Activated naive CD4-positive, alpha-beta T cell treated with anti-CD3 and anti-CD28 coated beads, Interleukin-2, amount 50 U/mL, for 72 hours (primary cell): ENCODE data around the gene KCTD15. TPM values are rescaled to one million over a fixed set of nuclear protein-coding genes. Genes with fewer than 3 reads are reported as not detected.
A peak's percentile ranks its signal among the peaks of the same experiment; 100 is the strongest.
"Not testable (repeated sequence)": the region's sequence is repeated elsewhere in the genome, so short reads cannot be mapped to it uniquely, and the experiment has no call there.

Experiments used
- ATAC-seq, 2 donors: fragments of 150-1000 bp; cut with Tn5 transposase; 2 replicates each; pipeline ENCODE4 v1.10.0; 2021; ENCODE audit warnings: mild to moderate bottlenecking in 2 of 2, moderate library complexity in 2 of 2
- DNase-seq, 2 donors: peaks; one replicate each; pipeline ENCODE4 v3.0.0; 2021 to 2022; ENCODE audit warnings: low spot score in 2 of 2
- H3K27ac Mint-ChIP-seq, 2 donors: one replicate each; pipeline ENCODE4 v1.8.0; 2022; ENCODE audit warnings: mild to moderate bottlenecking in 2 of 2, mixed read lengths in 2 of 2
- H3K36me3 Mint-ChIP-seq, 2 donors: one replicate each; pipeline ENCODE4 v1.8.0; 2022; ENCODE audit warnings: mixed read lengths in 2 of 2
- H3K9me3 Mint-ChIP-seq, 2 donors: one replicate each; pipeline ENCODE4 v1.8.0; 2022; ENCODE audit warnings: mixed read lengths in 2 of 2
- total RNA-seq, 2 donors: library from RNA; stranded (reverse); gene quantifications; one replicate each; pipeline ENCODE4 v1.2.3, GENCODE V29; 2022

KCTD15 gene
- total RNA-seq, 2 donors from 2014 or later: 2.0 to 8.9 TPM

GRCh38 chr19:33819078-33819477, 22.4 kb downstream of the KCTD15 start:
- not testable (repeated sequence) for DNase-seq, H3K27ac Mint-ChIP-seq, H3K36me3 Mint-ChIP-seq, ATAC-seq, H3K9me3 Mint-ChIP-seq

- H3K27ac Mint-ChIP-seq: no peak overlapping the region
- no peaks in the 10 kb centered on the region for H3K36me3 Mint-ChIP-seq
- H3K9me3 Mint-ChIP-seq: no peaks in the 10 kb centered on the region
- DNase-seq (no peak), ATAC-seq (peak in 1 of 2 donors; percentile 5)
Observed at GRCh38 chr19:33819506-33819879, 22.8 kb downstream of the KCTD15 start.

GRCh38 chr19:33819880-33820781, 23.5 kb downstream of the KCTD15 start:
- no peaks in the 10 kb centered on the region for H3K36me3 Mint-ChIP-seq
- DNase-seq: peak in 1 of 2 donors; percentile 72
- peak; percentile 76 to 89 for ATAC-seq
- no peaks in the 10 kb centered on the region for H3K9me3 Mint-ChIP-seq
- H3K27ac Mint-ChIP-seq: no peak overlapping the region

- Mint-ChIP-seq H3K36me3 (no peaks in the 10 kb centered on the region), H3K27ac (no peak overlapping the region), H3K9me3 (no peaks in the 10 kb centered on the region)
- no peak for ATAC-seq
- no peak for DNase-seq
Observed at GRCh38 chr19:33821871-33822270, 25.2 kb downstream of the KCTD15 start.

- no peak overlapping the region for H3K27ac Mint-ChIP-seq
- no peaks in the 10 kb centered on the region for H3K36me3 Mint-ChIP-seq
- DNase-seq (no peak), ATAC-seq (no peak)
- H3K9me3 Mint-ChIP-seq: no peaks in the 10 kb centered on the region
Observed at GRCh38 chr19:33823341-33823740, 26.7 kb downstream of the KCTD15 start.

GRCh38 chr19:33825556-33825955, 28.9 kb downstream of the KCTD15 start:
- Mint-ChIP-seq H3K9me3 (no peaks in the 10 kb centered on the region), H3K27ac (no peak overlapping the region), H3K36me3 (no peaks in the 10 kb centered on the region)
- no peak for DNase-seq
- ATAC-seq: no peak

GRCh38 chr19:33826521-33826920, 29.9 kb downstream of the KCTD15 start:
- H3K27ac Mint-ChIP-seq: no peak overlapping the region
- ATAC-seq: no peak
- no peak for DNase-seq

GRCh38 chr19:33828266-33829075, 31.8 kb downstream of the KCTD15 start:
- H3K36me3 Mint-ChIP-seq: no peaks in the 10 kb centered on the region
- no peaks in the 10 kb centered on the region for H3K9me3 Mint-ChIP-seq
- DNase-seq: no peak
- no peak for ATAC-seq
- no peak overlapping the region for H3K27ac Mint-ChIP-seq

More at GRCh38 chr19:33826521-33826920, 29.9 kb downstream of the KCTD15 start:
- Mint-ChIP-seq H3K36me3 (no peaks in the 10 kb centered on the region), H3K9me3 (no peaks in the 10 kb centered on the region)

- ATAC-seq (no peak), DNase-seq (no peak)
- no peaks in the 10 kb centered on the region for H3K36me3 Mint-ChIP-seq
- H3K27ac Mint-ChIP-seq: no peak overlapping the region
- H3K9me3 Mint-ChIP-seq: no peaks in the 10 kb centered on the region
Observed at GRCh38 chr19:33830264-33830663, 33.6 kb downstream of the KCTD15 start.

GRCh38 chr19:33831825-33832224, 35.2 kb downstream of the KCTD15 start:
- Mint-ChIP-seq H3K9me3 (no peaks in the 10 kb centered on the region), H3K27ac (no peak overlapping the region), H3K36me3 (no peaks in the 10 kb centered on the region)
- ATAC-seq (no peak), DNase-seq (no peak)

- ATAC-seq (no peak), DNase-seq (no peak)
- Mint-ChIP-seq H3K9me3 (no peaks in the 10 kb centered on the region), H3K36me3 (no peaks in the 10 kb centered on the region), H3K27ac (no peak overlapping the region)
Observed at GRCh38 chr19:33832633-33833032, 36.0 kb downstream of the KCTD15 start.

GRCh38 chr19:33840382-33840781, 43.7 kb downstream of the KCTD15 start:
- ATAC-seq (no peak), DNase-seq (no peak)
- H3K36me3 Mint-ChIP-seq: peaks cover 0 to 4% of the 10 kb centered on the region in 2 donors

GRCh38 chr19:33840783-33841182, 44.1 kb downstream of the KCTD15 start:
- Mint-ChIP-seq H3K27ac (no peak overlapping the region), H3K36me3 (peaks cover 0 to 5% of the 10 kb centered on the region in 2 donors)

More at GRCh38 chr19:33840382-33840781, 43.7 kb downstream of the KCTD15 start:
- Mint-ChIP-seq H3K27ac (no peak overlapping the region), H3K9me3 (no peaks in the 10 kb centered on the region)

GRCh38 chr19:33841685-33842084, 45.0 kb downstream of the KCTD15 start:
- ATAC-seq: no peak
- Mint-ChIP-seq H3K36me3 (peaks cover 0 to 5% of the 10 kb centered on the region in 2 donors), H3K9me3 (no peaks in the 10 kb centered on the region), H3K27ac (no peak overlapping the region)
- DNase-seq: no peak

More at GRCh38 chr19:33840783-33841182, 44.1 kb downstream of the KCTD15 start:
- ATAC-seq (no peak), DNase-seq (no peak)
- H3K9me3 Mint-ChIP-seq: no peaks in the 10 kb centered on the region

GRCh38 chr19:33844478-33844877, 47.8 kb downstream of the KCTD15 start:
- no peaks in the 10 kb centered on the region for H3K9me3 Mint-ChIP-seq
- no peak overlapping the region for H3K27ac Mint-ChIP-seq
- DNase-seq (no peak), ATAC-seq (no peak)
- peaks cover 0 to 10% of the 10 kb centered on the region in 2 donors for H3K36me3 Mint-ChIP-seq

- Mint-ChIP-seq H3K9me3 (peaks cover 6% of the 10 kb centered on the region in 2 donors), H3K27ac (no peak overlapping the region), H3K36me3 (peaks cover 0 to 17% of the 10 kb centered on the region in 2 donors)
- ATAC-seq (no peak), DNase-seq (no peak)
Observed at GRCh38 chr19:33845498-33845897, 48.8 kb downstream of the KCTD15 start.

- peaks cover 0 to 24% of the 10 kb centered on the region in 2 donors for H3K36me3 Mint-ChIP-seq
- peaks cover 12 to 16% of the 10 kb centered on the region in 2 donors for H3K9me3 Mint-ChIP-seq
- DNase-seq (no peak), ATAC-seq (no peak)
- H3K27ac Mint-ChIP-seq: no peak overlapping the region
Observed at GRCh38 chr19:33849551-33850147, 53.0 kb downstream of the KCTD15 start.
